ENCODE results near the gene CSH2.
"Not testable (repeated sequence)": the region's sequence is repeated elsewhere in the genome, so short reads cannot be mapped to it uniquely, and the experiment has no call there.

The CSH2 gene

DNA sequence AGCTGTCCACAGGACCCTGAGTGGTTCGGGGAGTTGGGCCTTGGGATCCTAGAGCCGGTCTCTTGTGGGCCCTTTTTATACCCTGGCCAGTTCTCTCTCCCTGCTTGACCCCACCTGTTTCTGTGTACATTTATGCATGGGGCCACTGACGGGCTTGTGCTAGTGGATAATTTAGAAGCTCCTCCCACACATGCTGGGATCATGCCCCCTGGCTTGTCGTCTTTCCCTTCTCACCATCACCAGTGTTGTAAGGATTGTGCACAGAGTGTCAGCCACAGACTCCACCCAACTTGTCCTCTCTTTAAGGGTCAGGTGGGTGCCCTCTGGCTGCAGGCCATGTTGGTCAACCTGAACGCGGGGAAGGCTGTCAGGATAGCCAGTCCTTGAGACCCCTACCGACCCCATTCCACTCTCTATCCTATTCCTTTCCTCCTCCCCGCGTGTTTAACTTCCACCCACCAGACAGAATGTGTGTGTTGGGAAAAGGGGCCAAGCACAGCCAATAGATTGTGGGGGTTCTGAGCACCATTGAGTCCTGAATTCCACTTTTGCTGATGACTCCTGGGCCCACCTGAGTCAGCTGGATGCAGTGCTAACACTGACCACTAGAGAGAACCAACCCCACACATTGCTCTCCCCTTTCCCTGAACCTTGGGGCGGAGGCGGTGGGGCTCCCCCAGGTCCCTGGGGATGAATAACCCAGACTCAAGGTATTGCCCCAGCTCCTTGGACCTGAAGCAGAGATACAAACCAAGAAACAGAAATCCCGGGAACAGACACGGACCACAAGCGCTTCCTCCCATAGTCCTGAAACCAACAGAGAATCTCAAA lies 23.3 kb upstream of the CSH2 start, which contains the start of gene CSH1:
Gene CSH1 (minus strand): TSS at position 51 of the 831 bp plus-strand sequence. CDS start 63 bp downstream, outside the sequence.
- not testable (repeated sequence) for ATAC-seq

DNA sequence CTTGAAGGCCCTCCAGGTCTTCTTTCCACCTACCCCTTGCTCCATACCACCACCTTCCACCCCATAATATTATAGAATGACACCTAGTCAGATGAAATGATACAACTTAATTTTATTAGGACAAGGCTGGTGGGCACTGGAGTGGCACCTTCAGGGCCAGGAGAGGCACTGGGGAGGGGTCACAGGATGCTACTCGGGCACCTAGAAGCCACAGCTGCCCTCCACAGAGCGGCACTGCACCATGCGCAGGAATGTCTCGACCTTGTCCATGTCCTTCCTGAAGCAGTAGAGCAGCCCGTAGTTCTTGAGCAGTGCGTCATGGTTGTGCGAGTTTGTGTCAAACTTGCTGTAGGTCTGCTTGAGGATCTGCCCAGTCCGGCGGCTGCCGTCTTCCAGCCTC lies 21.3 kb upstream of the CSH2 start:
- not testable (repeated sequence) for ATAC-seq

DNA sequence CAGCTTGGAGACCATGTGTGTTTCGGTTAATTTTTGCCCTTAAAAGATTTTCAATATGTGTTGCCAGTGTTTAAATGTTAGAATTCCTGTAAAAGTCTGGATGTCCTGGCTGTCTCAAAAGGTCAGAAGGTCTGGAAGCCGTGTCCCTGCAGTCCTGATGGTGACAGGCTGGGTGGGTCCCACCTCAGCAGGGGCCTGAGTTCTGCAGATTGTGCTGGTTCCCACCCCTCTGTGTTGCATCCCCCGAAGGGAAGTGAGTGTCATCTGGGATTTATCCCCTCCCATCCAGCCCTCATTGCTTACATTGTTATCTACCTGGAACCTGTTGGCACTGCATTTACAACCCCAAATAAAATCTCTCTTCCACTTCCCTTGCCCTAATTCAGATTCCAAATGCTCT lies 20.5 kb upstream of the CSH2 start:
- ATAC-seq: not testable (repeated sequence)

DNA sequence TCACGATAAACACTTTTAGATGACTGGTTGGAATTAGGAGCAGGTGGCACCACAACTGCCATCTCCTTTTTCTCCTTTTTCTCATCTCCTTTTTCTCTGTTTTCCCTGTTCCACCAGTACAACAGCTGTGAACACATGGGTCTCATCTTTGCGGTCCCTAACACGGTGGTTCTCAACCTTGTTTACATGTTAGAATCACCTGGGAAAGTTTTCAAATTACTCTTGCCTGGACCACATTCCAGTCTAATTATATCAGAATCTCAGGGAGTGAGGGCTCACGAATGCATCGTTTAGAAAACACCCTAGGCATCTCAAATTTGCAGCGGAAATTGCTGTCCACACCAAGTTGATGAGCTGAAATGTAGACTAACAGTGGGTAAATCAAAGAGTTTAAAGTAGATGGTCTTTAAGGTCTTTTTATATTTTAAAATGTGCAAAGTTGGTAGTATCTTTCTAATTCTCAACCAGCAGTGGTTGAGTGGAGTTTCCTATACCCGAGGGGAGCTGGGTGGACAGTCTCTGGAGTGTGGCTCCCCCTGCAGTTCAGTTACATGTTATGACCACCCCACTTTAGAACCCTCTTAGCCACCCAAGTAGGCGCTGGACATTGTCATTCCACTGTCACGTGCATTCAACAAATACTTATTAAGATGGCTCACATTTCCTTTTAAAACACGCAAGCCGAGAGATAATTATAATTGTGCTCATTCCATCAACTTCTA lies 19.0 kb upstream of the CSH2 start:
- not testable (repeated sequence) for ATAC-seq

DNA sequence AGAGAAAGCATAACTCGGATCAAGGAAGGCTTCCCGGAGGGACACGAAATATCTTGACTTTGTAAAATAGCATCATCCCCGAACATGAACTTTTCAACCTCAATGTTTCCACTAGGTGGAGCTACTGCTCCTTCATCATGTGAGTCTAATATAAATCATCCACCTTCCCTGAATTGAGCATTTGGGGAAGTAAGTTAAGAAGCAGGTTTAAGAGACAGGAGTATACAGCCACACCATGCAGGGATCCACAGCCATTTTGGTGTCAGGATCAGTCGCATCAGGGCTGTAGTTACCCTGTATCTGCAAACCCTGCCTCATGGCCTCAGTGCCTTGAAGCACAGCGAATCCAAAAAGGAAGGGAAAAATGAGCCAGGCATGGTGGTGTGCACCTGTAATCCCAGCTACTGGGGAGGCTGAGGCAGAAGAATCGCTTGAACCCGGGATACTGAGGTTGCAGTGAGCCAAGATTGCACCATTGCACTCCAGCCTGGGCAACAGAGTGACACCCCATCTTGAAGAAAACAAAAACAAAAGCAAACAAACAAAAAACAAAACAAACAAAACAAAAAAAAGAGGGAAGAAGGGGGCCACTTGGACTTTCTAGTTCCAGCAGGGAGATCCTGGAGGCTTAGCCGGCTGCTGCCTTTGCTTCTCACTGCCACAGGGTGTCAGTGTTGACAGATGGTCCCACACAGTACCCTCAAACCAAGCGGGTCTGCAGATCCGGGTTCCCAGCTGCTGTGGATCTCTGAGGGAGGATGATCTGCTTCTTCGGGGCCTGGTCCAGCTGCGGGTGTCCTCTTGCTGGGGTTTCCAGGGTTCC lies 15.8 kb upstream of the CSH2 start:
- ATAC-seq: peak in 1 of 2 donors; percentile 65

DNA sequence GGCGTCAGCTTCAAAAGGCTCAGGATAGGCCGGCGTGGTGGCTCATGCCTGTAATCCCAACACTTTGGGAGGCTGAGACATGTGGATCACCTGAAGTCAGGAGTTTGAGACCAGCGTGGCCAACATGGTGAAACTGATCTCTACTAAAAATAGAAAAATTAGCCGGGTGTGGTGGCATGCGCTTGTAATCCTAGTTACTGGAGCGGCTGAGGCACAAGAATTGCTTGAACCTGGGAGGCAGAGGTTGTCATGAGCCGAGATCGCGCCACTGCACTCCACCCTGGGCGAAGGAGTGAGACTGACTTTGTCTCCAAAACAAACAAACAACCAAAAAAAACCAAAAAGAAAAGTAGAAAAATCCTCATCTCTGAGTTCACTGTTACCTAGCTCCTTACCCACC lies 11.6 kb upstream of the CSH2 start:
- ATAC-seq: not testable (repeated sequence)

DNA sequence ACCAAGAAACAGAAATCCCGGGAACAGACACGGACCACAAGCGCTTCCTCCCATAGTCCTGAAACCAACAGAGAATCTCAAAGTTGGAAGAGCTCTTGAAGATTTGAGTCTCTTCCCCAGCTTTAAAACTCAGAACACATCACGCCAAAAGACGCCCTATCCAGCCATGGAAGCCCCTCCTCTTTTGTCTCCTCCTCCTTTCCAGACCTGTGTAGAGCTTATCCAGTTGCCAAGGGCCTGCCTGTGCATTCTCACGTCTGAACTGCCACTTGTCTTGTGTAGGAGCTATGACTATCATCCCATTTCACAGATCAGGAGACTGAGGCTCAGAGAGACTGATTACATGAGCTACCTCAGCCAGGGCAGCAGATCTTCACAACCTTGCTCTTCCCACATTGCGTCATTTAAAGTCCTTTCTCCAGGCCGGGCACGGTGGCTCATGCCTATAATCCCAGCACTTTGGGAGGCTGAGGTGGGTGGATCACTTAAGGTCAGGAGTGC lies 9.2 kb upstream of the CSH2 start:
- ATAC-seq: not testable (repeated sequence)

DNA sequence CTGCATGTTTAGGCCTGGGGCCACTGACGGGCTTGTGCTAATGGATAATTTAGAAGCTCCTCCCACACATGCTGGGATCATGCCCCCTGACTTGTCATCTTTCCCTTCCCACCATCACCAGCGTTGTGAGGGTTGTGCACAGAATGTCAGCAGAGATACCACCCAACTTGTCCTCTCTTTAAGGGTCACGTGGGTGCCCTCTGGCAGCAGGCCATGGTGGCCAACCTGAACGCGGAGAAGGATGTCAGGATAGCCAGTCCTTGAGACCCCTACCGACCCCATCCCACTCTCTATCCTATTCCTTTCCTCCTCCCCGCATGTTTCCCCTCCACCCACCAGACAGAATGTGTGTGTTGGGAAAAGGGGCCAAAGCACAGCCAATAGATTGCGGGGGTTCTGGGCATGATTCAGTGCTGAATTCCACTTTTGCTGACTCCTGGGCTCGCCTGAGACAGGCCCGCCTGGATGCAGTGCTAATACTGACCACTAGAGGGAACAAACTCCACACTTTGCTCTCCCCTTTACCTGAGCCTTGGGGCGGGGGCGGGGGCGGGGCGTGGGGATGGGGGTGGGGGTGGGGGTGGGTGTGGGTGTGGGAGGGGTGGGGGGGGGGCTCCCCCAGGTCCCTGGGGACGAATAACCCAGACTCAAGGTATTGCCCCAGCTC lies 8.6 kb upstream of the CSH2 start, which contains the start of gene GH2:
Gene GH2 (minus strand): TSS at position 10 of the 667 bp plus-strand sequence. CDS start 143 bp downstream, outside the sequence.
- ATAC-seq: peak; percentile 70 to 83

DNA sequence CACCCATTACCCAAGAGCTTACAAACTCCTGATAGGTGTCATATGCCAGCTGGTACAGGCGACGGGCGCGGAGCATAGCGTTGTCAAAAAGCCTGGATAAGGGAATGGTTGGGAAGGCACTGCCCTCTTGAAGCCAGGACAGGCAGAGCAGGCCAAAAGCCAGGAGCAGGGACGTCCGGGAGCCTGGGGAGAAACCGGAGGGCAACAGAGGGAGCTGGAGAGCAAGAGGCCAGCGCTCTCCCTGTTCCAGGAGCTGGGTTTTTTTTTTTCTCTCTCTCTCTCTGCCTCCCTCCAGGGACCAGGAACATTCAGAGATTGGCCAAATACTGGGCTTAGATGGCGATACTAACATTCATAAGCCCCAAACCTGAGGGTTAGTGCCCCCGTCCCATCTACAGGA lies 7.9 kb upstream of the CSH2 start:
- ATAC-seq: not testable (repeated sequence)

DNA sequence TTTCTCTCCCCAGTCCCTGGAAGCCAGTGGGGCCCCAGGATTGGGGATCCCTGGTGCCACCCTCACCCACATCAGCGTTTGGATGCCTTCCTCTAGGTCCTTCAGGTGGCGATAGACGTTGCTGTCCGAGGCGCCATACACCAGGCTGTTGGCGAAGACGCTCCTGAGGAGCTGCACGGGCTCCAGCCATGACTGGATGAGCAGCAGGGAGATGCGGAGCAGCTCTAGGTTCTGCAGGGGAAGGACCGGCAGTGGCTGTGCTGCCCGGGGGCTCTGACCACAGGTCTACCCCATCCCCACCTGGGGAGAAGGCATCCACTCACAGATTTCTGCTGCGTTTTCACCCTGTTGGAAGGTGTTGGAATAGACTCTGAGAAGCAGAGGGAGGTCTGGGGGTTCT lies 7.2 kb upstream of the CSH2 start:
- ATAC-seq: no peak

DNA sequence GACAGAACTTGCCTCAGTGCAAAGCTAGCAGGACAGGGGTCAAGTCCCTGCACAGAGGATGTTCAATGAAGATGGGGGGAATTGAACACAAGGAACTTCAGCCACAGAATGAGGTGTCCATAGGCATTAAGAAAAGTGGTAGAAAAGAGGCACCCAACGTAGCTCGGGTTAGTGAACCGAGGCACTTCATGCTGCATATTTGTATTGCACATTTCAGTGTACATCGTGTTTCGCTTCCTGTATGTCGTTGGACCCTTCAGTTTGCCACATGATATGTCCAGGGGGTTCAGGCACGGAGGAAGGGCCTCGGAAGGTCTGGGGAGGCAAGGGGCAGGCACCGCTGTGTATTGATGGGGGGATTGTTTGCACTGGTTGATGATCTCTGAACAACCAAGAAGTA lies 4.9 kb upstream of the CSH2 start:
- not testable (repeated sequence) for ATAC-seq

DNA sequence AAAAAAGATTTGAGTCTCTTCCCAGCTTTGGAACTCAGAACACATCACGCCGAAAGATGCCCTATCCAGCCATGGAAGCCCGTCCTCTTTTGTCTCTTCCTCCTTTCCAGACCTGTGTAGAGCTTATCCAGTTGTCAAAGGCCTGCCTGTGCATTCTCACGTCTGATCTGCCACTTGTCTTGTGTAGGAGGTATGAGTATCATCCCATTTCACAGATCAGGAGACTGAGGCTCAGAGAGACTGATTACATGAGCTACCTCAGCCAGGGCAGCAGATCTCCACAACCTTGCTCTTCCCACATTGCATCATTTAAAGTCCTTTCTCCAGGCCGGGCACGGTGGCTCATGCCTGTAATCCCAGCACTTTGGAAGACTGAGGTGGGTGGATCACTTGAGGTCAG lies 1.2 kb upstream of the CSH2 start:
- ATAC-seq: not testable (repeated sequence)

DNA sequence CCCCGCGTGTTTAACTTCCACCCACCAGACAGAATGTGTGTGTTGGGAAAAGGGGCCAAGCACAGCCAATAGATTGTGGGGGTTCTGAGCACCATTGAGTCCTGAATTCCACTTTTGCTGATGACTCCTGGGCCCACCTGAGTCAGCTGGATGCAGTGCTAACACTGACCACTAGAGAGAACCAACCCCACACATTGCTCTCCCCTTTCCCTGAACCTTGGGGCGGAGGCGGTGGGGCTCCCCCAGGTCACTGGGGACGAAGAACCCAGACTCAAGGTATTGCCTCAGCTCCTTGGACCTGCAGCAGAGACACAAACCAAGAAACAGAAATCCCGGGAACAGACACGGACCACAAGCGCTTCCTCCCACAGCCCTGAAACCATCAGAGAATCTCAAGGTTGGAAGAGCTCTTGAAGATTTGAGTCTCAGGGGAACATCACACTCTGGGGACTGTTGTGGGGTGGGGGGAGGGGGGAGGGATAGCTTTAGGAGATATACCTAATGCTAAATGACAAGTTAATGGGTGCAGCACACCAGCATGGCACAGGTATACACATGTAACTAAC lies 667 bp upstream of the CSH2 start:
- ATAC-seq: not testable (repeated sequence)

DNA sequence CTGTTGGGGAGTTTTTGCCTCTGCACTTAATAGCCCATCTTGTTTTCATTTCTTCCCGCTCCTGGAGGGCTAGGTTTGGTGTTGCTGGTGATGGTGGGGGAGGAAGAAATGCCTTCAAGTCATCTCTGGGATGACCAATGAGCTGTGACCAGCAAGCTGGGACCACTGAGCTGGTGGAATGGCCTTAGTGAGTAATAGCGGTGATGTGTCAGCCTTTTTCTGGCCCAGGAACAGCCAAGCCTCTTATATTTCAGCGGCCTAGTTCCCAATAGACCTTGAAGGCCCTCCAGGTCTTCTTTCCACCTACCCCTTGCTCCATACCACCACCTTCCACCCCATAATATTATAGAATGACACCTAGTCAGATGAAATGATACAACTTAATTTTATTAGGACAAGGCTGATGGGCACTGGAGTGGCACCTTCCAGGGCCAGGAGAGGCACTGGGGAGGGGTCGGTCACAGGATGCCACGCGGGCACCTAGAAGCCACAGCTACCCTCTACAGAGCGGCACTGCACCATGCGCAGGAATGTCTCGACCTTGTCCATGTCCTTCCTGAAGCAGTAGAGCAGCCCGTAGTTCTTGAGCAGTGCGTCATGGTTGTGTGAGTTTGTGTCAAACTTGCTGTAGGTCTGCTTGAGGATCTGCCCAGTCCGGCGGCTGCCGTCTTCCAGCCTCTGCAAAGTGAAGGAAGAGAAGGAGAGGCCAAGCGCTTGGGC lies 1.7 kb downstream of the CSH2 start:
- ATAC-seq: not testable (repeated sequence)

DNA sequence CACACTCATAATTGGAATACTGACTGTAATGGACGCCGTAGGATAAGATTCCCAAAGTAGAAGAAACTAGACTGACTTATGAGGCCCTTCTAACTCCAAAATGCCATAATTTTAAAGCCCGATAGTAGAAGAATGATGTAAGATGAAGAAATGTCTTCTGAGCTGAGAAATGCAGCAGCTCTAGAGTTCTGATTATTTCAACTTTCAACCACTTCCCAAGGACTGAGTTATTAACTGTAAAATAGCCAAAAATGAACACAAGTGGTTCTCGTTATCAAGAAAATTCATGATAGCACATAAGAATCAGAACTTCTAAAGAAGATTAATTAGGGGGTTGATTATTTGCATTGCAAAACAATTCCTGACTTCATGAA lies 3.2 kb downstream of the CSH2 start:
- ATAC-seq: not testable (repeated sequence)

DNA sequence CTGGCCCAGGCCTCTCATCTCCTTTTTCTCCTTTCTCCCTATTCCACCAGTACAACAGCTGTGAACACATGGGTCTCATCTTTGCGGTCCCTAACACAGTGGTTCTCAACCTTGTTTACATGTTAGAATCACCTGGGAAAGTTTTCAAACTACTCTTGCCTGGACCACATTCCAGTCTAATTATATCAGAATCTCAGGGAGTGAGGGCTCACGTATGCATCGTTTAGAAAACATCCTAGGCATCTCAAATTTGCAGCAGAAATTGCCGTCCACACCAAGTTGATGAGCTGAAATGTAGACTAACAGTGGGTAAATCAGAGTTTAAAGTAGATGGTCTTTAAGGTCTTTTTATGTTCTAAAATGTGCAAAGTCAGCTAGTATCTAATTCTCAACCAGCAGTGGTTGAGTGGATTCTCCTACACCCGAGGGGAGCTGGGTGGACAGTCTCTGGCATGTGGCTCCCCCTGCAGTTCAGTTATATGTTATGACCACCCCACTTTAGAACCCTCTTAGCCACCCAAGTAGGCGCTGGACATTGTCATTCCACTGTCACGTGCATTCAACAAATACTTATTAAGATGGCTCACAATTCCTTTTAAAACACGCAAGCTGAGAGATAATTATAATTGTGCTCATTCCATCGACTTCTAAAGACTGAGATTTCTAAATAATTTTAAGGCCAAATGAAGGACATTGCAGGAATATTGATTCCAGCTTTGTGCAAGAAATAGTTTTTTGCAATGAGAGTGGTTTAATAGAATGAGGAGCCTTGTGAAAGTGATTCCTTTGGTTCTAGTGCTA lies 3.8 kb downstream of the CSH2 start:
- not testable (repeated sequence) for ATAC-seq

DNA sequence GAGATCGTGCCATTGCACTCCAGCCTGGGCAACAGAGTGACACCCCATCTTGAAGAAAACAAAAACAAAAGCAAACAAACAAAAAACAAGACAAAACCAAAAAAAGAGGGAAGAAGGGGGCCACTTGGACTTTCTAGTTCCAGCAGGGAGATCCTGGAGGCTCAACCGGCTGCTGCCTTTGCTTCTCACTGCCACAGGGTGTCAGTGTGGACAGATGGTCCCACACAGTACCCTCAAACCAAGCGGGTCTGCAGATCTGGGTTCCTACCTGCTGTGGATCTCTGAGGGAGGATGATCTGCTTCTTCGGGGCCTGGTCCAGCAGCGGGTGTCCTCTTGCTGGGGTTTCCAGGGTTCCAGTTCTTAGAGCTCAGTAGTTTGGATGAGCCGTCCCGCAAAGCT lies 6.9 kb downstream of the CSH2 start:
- not testable (repeated sequence) for ATAC-seq

DNA sequence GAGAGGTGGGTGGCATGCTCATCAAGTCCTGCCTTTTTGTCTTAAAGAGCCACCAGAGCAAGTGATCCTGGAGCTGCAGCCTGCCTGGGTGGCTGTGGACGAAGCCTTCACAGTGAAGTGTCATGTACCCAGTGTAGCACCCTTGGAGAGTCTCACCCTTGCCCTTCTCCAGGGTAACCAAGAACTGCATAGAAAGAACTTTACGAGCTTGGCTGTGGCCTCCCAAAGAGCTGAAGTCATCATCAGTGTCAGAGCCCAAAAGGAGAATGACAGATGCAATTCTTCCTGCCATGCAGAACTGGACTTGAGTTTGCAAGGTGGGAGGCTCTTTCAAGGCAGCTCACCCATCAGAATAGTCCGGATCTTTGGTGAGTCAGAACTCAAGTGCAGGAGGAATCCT lies 14.2 kb downstream of the CSH2 start:
- ATAC-seq: no peak

DNA sequence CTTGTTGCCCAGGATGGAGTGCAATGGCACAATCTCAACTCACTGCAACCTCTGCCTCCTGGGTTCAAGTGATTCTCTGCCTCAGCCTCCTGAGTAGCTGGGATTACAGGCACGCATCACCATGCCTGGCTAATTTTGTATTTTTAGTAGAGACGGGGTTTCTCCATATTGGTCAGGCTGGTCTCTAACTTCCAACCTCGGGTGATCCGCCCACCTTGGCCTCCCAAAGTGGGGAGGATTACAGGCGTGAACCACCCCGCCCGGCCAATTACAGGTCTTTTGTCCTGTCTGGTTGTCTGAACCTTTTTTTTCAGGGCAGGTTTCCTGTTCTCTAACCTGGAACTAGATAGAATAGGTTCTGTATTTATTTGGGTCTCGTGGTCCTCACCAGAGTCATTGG lies 17.1 kb downstream of the CSH2 start:
- ATAC-seq: not testable (repeated sequence)

DNA sequence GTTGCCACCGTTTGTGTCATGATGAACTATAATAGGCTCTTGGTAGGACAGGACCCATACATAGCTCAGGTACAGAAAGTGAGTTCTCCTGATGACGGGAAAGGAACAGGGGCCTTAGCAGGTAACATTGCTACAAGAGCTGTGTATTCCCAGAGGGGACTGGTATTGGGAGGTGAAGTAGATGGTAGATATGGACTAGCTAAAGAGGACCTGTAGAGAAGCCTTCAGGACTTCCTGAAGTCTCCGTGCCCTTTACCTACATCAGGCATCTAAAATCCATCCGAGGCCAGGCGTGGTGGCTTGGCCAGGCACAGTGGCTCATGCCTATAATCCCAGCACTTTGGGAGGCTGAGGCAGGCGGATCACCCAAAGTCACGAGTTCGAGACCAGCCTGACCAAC lies 18.3 kb downstream of the CSH2 start:
- no peak for ATAC-seq

Measured in activated CD4-positive, CD25-positive, alpha-beta regulatory T cell treated with anti-CD3 and anti-CD28 coated beads, Interleukin-2, amount 50 U/mL, for 24 hours (primary cell).